ENCODE data around the gene MPC2.

The MPC2 gene

DNA sequence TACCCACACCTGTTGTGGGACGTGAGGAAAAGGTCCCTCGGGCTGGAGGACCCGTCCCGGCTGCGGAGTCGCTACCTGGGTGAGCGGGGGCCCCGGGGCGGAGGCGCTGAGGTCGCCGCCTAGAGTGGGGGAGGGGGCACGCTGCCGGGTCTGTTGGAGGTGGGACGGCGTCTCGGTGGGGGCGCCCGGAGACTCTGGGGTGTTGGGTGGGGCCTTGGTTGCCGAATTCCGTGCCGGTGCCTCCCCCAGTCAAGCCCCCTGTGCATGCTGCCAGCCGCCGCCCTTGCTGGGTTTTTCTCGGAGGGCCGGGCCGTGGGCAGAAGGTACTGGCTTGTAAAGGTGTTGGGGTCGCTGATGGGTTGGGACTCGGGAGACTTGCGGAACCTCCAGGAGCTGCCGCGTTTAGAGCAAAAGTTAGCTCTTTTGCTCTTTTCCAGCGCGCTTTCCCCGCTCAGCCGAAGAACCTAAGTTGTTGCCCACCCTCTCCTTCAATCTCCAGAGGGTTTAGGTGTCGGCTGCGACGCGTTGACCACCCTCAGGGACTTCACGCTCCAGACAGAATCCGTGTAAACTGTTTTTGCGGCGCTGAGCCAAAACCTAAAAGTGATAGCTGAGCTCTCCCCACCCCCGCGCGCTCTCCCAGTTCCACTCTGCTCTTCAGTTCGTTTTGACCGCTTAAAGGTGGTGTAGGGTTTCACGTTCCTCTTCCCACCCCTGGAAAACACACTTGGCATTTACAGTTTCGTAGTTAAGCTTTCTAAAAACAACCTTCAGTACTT, at the start of gene MPC2:
Gene MPC2, minus strand, starts transcription at position 143 of the 779 bp plus-strand sequence. CDS start 1,231 bp downstream, outside the sequence.
- peak within 1 kb of the TSS; percentile 99 for H3K27ac ChIP-seq
- TF ChIP-seq, protein P1, sequence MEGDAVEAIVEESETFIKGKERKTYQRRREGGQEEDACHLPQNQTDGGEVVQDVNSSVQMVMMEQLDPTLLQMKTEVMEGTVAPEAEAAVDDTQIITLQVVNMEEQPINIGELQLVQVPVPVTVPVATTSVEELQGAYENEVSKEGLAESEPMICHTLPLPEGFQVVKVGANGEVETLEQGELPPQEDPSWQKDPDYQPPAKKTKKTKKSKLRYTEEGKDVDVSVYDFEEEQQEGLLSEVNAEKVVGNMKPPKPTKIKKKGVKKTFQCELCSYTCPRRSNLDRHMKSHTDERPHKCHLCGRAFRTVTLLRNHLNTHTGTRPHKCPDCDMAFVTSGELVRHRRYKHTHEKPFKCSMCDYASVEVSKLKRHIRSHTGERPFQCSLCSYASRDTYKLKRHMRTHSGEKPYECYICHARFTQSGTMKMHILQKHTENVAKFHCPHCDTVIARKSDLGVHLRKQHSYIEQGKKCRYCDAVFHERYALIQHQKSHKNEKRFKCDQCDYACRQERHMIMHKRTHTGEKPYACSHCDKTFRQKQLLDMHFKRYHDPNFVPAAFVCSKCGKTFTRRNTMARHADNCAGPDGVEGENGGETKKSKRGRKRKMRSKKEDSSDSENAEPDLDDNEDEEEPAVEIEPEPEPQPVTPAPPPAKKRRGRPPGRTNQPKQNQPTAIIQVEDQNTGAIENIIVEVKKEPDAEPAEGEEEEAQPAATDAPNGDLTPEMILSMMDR (conservative IDR thresholded peaks at IDR 0.05) = no peak
- no peak for TF ChIP-seq ZFX (IDR thresholded peaks at IDR 0.05)

DNA sequence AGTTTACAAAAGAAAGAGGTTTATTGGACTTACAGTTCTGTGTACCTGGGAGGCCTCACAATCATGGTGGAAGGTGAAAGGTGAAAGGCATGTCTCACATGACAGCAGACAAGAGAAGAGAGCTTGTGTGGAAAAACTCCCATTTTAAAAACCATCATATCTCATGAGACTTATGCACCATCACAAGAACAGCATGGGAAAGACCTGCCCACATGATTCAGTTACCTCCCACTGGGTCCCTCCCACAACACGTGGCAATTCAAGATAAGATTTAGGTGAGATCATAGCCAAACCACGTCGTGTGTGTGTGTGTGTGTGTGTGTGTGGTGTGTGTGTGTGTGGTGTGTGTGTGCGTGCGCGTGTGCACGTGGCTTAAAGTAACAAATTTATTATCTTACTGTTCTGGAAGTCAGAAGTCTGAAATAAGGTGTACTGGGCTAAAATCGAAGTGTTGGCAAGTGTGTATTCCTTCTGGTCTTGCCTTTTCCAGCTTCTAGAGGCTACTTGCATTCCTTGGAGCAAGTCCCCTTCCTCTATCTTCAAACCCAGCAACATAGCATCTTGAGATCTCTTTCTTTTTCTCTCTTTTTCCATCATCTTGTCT, 48.1 kb upstream of the MPC2 start:
- H3K27ac ChIP-seq = no peak overlapping the region
- no peak for TF ChIP-seq ZFX (IDR thresholded peaks at IDR 0.05)
- TF ChIP-seq, protein P1 (conservative IDR thresholded peaks at IDR 0.05) = no peak

DNA sequence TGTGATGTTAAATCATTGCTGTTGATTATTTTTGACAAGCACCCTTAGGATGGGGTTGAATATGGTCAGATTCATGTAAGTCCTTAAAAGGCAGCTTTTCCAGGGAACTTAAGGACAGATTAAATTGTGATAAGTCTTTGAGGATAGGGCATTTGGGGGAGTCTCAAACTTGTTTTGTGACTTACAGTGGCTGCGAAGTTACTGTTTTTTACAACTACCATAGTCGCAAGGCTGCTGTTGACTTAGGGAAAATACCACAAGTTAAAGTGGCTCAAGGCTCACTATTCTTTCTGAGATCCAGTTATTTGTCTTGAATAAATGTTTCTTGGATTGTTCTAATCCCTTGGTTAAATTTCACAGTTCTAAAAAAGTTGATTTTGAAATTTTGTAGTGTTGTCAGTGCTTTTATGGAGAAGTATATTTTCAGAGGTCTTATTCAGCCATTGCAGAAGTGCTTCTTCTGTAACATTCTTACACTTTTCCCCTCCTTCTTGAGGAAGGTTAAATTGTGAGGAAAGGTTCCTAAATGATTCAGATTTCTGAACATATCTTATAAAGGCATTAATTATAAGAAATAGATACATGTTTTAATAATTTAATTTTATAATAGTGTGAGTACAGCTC, 47.0 kb upstream of the MPC2 start:
- TF ChIP-seq ZFX (IDR thresholded peaks at IDR 0.05) = no peak
- TF ChIP-seq, protein P1 (conservative IDR thresholded peaks at IDR 0.05) = no peak
- no peak overlapping the region for H3K27ac ChIP-seq

DNA sequence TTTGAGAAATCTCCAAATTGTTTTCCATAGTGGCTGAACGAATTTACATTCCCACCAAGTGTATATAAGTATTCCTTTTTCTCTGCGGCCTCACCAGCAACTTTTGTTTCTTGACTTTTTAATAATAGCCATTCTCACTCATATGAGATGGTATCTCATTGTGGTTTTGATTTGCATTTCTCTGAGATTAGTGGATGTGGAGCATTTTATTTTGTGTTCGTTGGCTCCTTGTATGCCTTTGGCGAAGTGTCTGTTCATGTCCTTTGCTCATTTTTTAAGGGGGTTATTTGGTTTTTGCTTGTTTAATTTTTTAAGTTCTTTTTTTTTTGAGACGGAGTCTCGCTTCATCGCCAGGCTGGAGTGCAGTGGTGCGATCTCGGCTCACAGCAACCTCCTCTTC, 45.1 kb upstream of the MPC2 start:
- TF ChIP-seq, protein P1 (conservative IDR thresholded peaks at IDR 0.05) = no peak
- TF ChIP-seq ZFX (IDR thresholded peaks at IDR 0.05) = no peak

DNA sequence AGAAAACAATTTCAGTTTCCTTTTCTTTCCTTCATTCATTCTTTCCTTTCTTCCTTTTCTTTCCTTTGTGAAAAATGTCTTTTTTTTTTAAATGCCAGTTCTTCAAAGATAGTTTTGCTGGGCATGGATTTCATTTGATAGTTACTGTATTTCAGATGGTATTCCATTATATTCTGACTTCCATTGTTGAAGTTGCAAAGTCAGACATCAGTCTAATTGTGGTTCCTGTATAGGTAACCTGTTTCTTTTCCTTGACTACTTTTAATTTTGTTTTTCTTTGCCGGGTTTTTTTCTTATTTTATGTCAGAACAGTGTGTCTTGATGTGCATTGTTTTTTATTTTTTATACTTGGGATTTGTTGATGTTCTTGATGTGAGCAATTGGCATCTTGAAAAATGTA, 40.4 kb upstream of the MPC2 start:
- H3K27ac ChIP-seq = no peak overlapping the region
- no peak for TF ChIP-seq ZFX (IDR thresholded peaks at IDR 0.05)
- TF ChIP-seq, protein P1 (conservative IDR thresholded peaks at IDR 0.05) = no peak

More for the DNA sequence above, 45.1 kb upstream of the MPC2 start:
- no peak overlapping the region for H3K27ac ChIP-seq

DNA sequence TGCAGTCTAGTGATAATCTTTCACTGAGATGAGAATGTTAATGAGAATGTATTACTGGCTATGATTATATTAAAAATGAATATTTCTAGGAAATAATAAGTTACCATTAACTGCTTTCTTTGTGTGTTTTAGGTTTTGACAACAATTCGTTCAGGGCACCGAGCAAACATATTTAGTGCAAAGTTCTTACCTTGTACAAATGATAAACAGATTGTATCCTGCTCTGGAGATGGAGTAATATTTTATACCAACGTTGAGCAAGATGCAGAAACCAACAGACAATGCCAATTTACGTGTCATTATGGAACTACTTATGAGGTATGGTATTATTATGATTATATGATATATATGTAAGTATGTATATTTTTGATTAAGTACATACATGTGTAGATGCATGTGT, 37.8 kb upstream of the MPC2 start:
- TF ChIP-seq, protein P1 (conservative IDR thresholded peaks at IDR 0.05) = no peak
- TF ChIP-seq ZFX (IDR thresholded peaks at IDR 0.05) = no peak

DNA sequence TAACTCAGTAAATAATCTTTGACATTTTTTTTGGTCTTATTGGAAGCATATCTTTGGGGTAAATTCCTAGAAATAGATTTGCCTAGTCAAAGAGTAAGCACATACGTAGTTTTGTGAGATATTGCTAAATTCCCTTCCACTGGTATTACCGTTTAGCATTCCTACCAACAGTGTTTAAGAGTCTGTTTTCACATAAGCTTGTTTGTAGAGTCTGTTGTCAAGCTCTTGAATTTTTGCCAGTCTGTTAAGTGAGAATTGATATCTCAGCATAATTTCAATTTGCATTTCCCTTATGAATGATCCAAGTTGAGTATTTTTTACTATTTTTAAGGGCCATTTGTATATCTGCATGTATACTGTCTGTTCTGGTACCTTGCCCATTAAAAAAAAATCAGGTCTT, 37.0 kb upstream of the MPC2 start:
- no peak overlapping the region for H3K27ac ChIP-seq
- TF ChIP-seq ZFX (IDR thresholded peaks at IDR 0.05) = no peak
- TF ChIP-seq, protein P1 (conservative IDR thresholded peaks at IDR 0.05) = no peak

More for the DNA sequence above, 37.8 kb upstream of the MPC2 start:
- H3K27ac ChIP-seq = no peak overlapping the region

Data from C4-2B (cell line).